ENCODE data around the gene UTP18. TPM values are rescaled to one million over a fixed set of nuclear protein-coding genes. Genes with fewer than 3 reads are reported as not detected.

Gene UTP18
- total and polyA plus RNA-seq, 2 of the 13 experiments (the other 11 are each of a cell fraction or from before 2014, with no cell fraction given): 35.2 to 104 TPM

GRCh38 chr17:51275381-51275780 is 15.0 kb downstream of the UTP18 start:
- no peak overlapping the region for H3K27ac ChIP-seq (ENCODE audit: extremely low read length, insufficient read depth, low read length)
- no peak overlapping the region for H2AFZ ChIP-seq (ENCODE audit: low read length)
- no TSS peak for BruUV-seq (replicated peaks)
- no peak overlapping the region for H3K4me3 ChIP-seq (replicated peaks in 1 of 3; ENCODE audit: insufficient read depth in 1 of 3, low read depth in 2 of 3, low read length in 3 of 3)
- peaks cover 10% of the 10 kb centered on the region for H3K79me2 ChIP-seq (ENCODE audit: insufficient read depth, low read length)
- H3K4me2 ChIP-seq (ENCODE audit: low read depth, low read length): no peak overlapping the region
- H3K9ac ChIP-seq (ENCODE audit: insufficient read depth, low read depth, low read length): no peak overlapping the region
- H3K9me3 ChIP-seq (ENCODE audit: low read length): no peaks in the 10 kb centered on the region
- ChIA-PET CTCF (ENCODE audit: low intra/inter-chr PET ratio, low total read pairs) (no interaction called here), POLR2A (no interaction called here)
- H3K4me1 ChIP-seq (ENCODE audit: insufficient read depth, low read length): peaks cover 9% of the 10 kb centered on the region
- in situ Hi-C loops (cut with HindIII; ENCODE audit: extremely low pct_ligation_motif_present, low pct_unique_long_range_greater_than_20kb) (no loop called here), intact Hi-C loops (cut with micrococcal nuclease; ENCODE audit: unreplicated experiment) (no loop called here)
- DNase-seq (ENCODE audit: low spot score) (no peak), ATAC-seq (no peak), FAIRE-seq (no peak)
- H3K27me3 ChIP-seq (ENCODE audit: control insufficient read depth in 1 of 2, insufficient read depth in 2 of 2, low read length in 2 of 2): no peaks in the 10 kb centered on the region
- WGBS (ENCODE audit: low lambda C conversion rate): 92% methylated on average over 1 of the region's 1 CpG
- peaks cover 22 to 93% of the 10 kb centered on the region in 2 experiments for H3K36me3 ChIP-seq (replicated peaks in 1 of 2; ENCODE audit: control insufficient read depth in 1 of 2, insufficient read depth in 2 of 2, low read length in 2 of 2)
- peaks cover 10% of the 10 kb centered on the region for H4K20me1 ChIP-seq (ENCODE audit: insufficient read depth, low read length)
- TF ChIP-seq ATRX (CRISPR knock-in tag; IDR thresholded peaks at IDR 0.05; ENCODE audit: borderline replicate concordance): no peak
- no peak for TF ChIP-seq HNF1B (CRISPR knock-in tag; IDR thresholded peaks at IDR 0.05)
- no peak for TF ChIP-seq SP140L (CRISPR knock-in tag; IDR thresholded peaks at IDR 0.05; ENCODE audit: borderline replicate concordance)
- no peak for TF ChIP-seq ZNF20 (CRISPR knock-in tag; IDR thresholded peaks at IDR 0.05)
- TF ChIP-seq ZNF772 (CRISPR knock-in tag; IDR thresholded peaks at IDR 0.05): no peak
- TF ChIP-seq NPAS2 (CRISPR knock-in tag; IDR thresholded peaks at IDR 0.05; ENCODE audit: borderline replicate concordance): no peak
- TF ChIP-seq AHDC1 (CRISPR knock-in tag; IDR thresholded peaks at IDR 0.05; ENCODE audit: borderline replicate concordance): no peak
- TF ChIP-seq ZNF629 (CRISPR knock-in tag; conservative IDR thresholded peaks at IDR 0.05): no peak
- TF ChIP-seq MTF1 (CRISPR knock-in tag; IDR thresholded peaks at IDR 0.05): no peak
- TF ChIP-seq SMARCC2 (IDR thresholded peaks at IDR 0.05): no peak
- TF ChIP-seq ZBTB33 (CRISPR knock-in tag; IDR thresholded peaks at IDR 0.05): no peak
- TF ChIP-seq ZNF274 (CRISPR knock-in tag; IDR thresholded peaks at IDR 0.05): no peak
- TF ChIP-seq ZNF556 (CRISPR knock-in tag; IDR thresholded peaks at IDR 0.05; ENCODE audit: borderline replicate concordance): no peak
- no peak for TF ChIP-seq ZNF788 (CRISPR knock-in tag; IDR thresholded peaks at IDR 0.05; ENCODE audit: borderline replicate concordance)
- TF ChIP-seq ZZZ3 (CRISPR knock-in tag; IDR thresholded peaks at IDR 0.05; ENCODE audit: borderline replicate concordance): no peak
- TF ChIP-seq ZNF878 (CRISPR knock-in tag; IDR thresholded peaks at IDR 0.05): no peak
- TF ChIP-seq SOX6 (IDR thresholded peaks at IDR 0.05): no peak
- TF ChIP-seq SOX6 (CRISPR knock-in tag; IDR thresholded peaks at IDR 0.05): no peak

Measured in HepG2 (cell line).